ENCODE data around the gene USP44.
"Not testable (repeated sequence)": the region's sequence is repeated elsewhere in the genome, so short reads cannot be mapped to it uniquely, and the experiment has no call there.

USP44 gene

GRCh38 chr12:95484524-95484923 is 66.8 kb downstream of the USP44 start:
- no peak overlapping the region for H2AFZ ChIP-seq
- no peaks in the 10 kb centered on the region for H3K9me3 ChIP-seq (ENCODE audit: control insufficient read depth, low read length)
- H3K27me3 ChIP-seq (ENCODE audit: control insufficient read depth, insufficient read depth, low read length) = no peaks in the 10 kb centered on the region
- no peak overlapping the region for H3K4me3 ChIP-seq (ENCODE audit: low read depth, low read length)
- TF ChIP-seq CTCF (IDR thresholded peaks at IDR 0.05) = no peak
- no peaks in the 10 kb centered on the region for H3K36me3 ChIP-seq (ENCODE audit: control insufficient read depth, insufficient read depth, low read length)
- H3K27ac ChIP-seq = no peak overlapping the region
- peaks cover 2% of the 10 kb centered on the region for H3K4me1 ChIP-seq
- no peak overlapping the region for H3K9ac ChIP-seq
- H3K4me2 ChIP-seq (ENCODE audit: low read length) = no peak overlapping the region
- peaks cover 12% of the 10 kb centered on the region for H3K79me2 ChIP-seq

- H3K36me3 ChIP-seq (ENCODE audit: control insufficient read depth, insufficient read depth, low read length) = not testable (repeated sequence)
Observed at GRCh38 chr12:95482564-95482963, 68.7 kb downstream of the USP44 start.

GRCh38 chr12:95481888-95482287 is 69.4 kb downstream of the USP44 start:
- Histone ChIP-seq H3K4me1 (peaks cover 5% of the 10 kb centered on the region), H3K9me3 (ENCODE audit: control insufficient read depth, low read length) (no peaks in the 10 kb centered on the region), H3K27me3 (ENCODE audit: control insufficient read depth, insufficient read depth, low read length) (no peaks in the 10 kb centered on the region), H3K79me2 (peaks cover 34% of the 10 kb centered on the region), H2AFZ (no peak overlapping the region), H3K36me3 (ENCODE audit: control insufficient read depth, insufficient read depth, low read length) (no peaks in the 10 kb centered on the region), H3K4me3 (ENCODE audit: low read depth, low read length) (no peak overlapping the region), H3K4me2 (ENCODE audit: low read length) (no peak overlapping the region), H3K9ac (no peak overlapping the region), H3K27ac (no peak overlapping the region)
- TF ChIP-seq CTCF (IDR thresholded peaks at IDR 0.05) = no peak

More at GRCh38 chr12:95482564-95482963, 68.7 kb downstream of the USP44 start:
- not testable (repeated sequence) for H3K4me3 ChIP-seq (ENCODE audit: low read depth, low read length); H3K9me3 ChIP-seq (ENCODE audit: control insufficient read depth, low read length); H3K4me2 ChIP-seq (ENCODE audit: low read length); H2AFZ ChIP-seq; H3K27me3 ChIP-seq (ENCODE audit: control insufficient read depth, insufficient read depth, low read length); H3K9ac ChIP-seq; H3K4me1 ChIP-seq; H3K27ac ChIP-seq
- peaks cover 28% of the 10 kb centered on the region for H3K79me2 ChIP-seq

- H3K36me3 ChIP-seq (ENCODE audit: control insufficient read depth, insufficient read depth, low read length) = no peaks in the 10 kb centered on the region
- H3K27ac ChIP-seq = no peak overlapping the region
- no peaks in the 10 kb centered on the region for H3K9me3 ChIP-seq (ENCODE audit: control insufficient read depth, low read length)
- no peak overlapping the region for H3K9ac ChIP-seq
- no peak for TF ChIP-seq CTCF (IDR thresholded peaks at IDR 0.05)
- H2AFZ ChIP-seq = no peak overlapping the region
- no peaks in the 10 kb centered on the region for H3K27me3 ChIP-seq (ENCODE audit: control insufficient read depth, insufficient read depth, low read length)
- no peak overlapping the region for H3K4me3 ChIP-seq (ENCODE audit: low read depth, low read length)
- H3K4me1 ChIP-seq = peaks cover 5% of the 10 kb centered on the region
- no peak overlapping the region for H3K4me2 ChIP-seq (ENCODE audit: low read length)
- peaks cover 39% of the 10 kb centered on the region for H3K79me2 ChIP-seq
Observed at GRCh38 chr12:95481072-95481471, 70.2 kb downstream of the USP44 start.

- no peak overlapping the region for H3K27ac ChIP-seq
- no peaks in the 10 kb centered on the region for H3K36me3 ChIP-seq (ENCODE audit: control insufficient read depth, insufficient read depth, low read length)
- H2AFZ ChIP-seq = no peak overlapping the region
- no peak for TF ChIP-seq CTCF (IDR thresholded peaks at IDR 0.05)
- H3K4me2 ChIP-seq (ENCODE audit: low read length) = no peak overlapping the region
- H3K4me1 ChIP-seq = peaks cover 12% of the 10 kb centered on the region
- no peaks in the 10 kb centered on the region for H3K27me3 ChIP-seq (ENCODE audit: control insufficient read depth, insufficient read depth, low read length)
- H3K9ac ChIP-seq = no peak overlapping the region
- peaks cover 48% of the 10 kb centered on the region for H3K79me2 ChIP-seq
- no peak overlapping the region for H3K4me3 ChIP-seq (ENCODE audit: low read depth, low read length)
- no peaks in the 10 kb centered on the region for H3K9me3 ChIP-seq (ENCODE audit: control insufficient read depth, low read length)
Observed at GRCh38 chr12:95480230-95480629, 71.0 kb downstream of the USP44 start.
